Regular cardiac myocyte (primary cell): ENCODE data around the gene YTHDC2. TPM values are rescaled to one million over a fixed set of nuclear protein-coding genes. Genes with fewer than 3 reads are reported as not detected.

Source experiments
- total RNA-seq: library from RNA; depleted of rRNA; stranded (reverse); fragments of >200 nt; gene quantifications from 2 replicates; pipeline ENCODE4 v1.2.3, GENCODE V29; 2014

Gene YTHDC2
- total RNA-seq = 18.9 and 19.4 TPM in 2 replicates

GRCh38 chr5:113513384-113514288 is at the start of gene YTHDC2:
Gene YTHDC2, plus strand, starts transcription at chr5:113513694. Its CDS starts 202 bp downstream, at chr5:113513896.

DNA sequence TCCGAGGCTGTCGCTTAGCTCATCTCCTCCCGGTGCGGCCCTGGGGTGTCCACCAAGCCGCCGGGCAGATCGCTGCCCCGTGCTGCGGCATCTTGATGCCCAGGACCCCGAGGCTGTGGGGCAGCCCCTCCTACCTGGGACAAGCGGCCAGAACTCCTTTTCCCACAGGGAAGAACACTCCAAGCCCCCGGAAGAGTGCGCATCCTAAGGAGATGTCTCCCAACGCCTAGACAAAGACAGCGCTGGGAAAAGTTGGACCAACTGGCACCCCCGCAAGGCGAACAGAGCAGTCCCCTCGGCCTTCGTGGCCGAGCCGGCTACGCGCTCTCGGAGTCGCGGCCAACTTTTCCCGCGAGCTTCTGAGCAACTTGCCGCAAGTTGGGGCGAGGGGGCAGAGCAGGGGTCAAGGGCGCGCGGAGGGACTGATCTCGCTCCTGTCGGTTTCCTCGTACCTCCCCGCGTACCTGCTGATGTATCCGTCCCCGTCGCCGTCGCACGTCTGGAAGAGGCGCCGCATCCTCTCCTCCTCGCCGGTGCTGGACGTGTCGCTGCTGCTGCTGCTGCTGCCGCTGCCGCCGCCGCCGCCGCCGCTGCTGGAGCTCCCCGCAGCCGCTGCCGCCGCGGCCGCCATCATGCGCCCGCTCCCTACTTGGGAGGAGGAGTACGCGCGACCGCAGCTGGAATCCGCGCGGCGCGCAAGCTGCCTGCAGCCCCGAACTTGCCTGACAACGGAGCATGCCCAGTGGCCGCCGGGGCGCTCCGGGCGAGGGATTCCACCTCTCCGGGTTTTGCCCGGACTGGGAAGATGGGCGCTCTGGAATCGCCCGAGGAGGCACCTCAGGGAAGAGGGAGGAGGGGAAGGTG is 25.5 kb upstream of the YTHDC2 start, which contains the start of gene MCC:
Gene MCC (minus strand): TSS at position 673 of the 864 bp plus-strand sequence.

Other genes starting within 250 kb of the YTHDC2 start
- gene TSSK1B, start 78.7 kb upstream of the YTHDC2 start, total RNA-seq = under 0.01 TPM in 1 of 2 replicates, not detected in the other
- 63.3 and 68.5 TPM in 2 replicates for gene MCC, start 25.2 kb upstream of the YTHDC2 start, total RNA-seq